ENCODE measurements around the gene ATF5.

The ATF5 gene

GRCh38 chr19:49929121-49929610 is at the start of gene ATF5, which contains the start of gene NUP62:
TSS of gene ATF5 (plus strand) at chr19:49929205. CDS start at chr19:49930851, 1,646 bp downstream.
TSS of gene NUP62 (minus strand) at chr19:49929504. CDS start at chr19:49909807, 19,697 bp downstream.
- peak; percentile 93 for DNase-seq

- no peak for DNase-seq
These were observed 49.6 kb upstream of the ATF5 start for GRCh38 chr19:49879243-49879963.

- DNase-seq, result no peak
These were observed 48.7 kb upstream of the ATF5 start for GRCh38 chr19:49880162-49880869.

GRCh38 chr19:49881186-49881585 is 47.8 kb upstream of the ATF5 start:
- no peak for DNase-seq

- no peak for DNase-seq
These were observed 47.2 kb upstream of the ATF5 start for GRCh38 chr19:49881672-49882394.

- DNase-seq, result no peak
These were observed 46.4 kb upstream of the ATF5 start for GRCh38 chr19:49882643-49883042.

- no peak for DNase-seq
These were observed 45.9 kb upstream of the ATF5 start for GRCh38 chr19:49883094-49883493.

- no peak for DNase-seq
These were observed 44.9 kb upstream of the ATF5 start for GRCh38 chr19:49884109-49884508.

- DNase-seq, result no peak
These were observed 44.2 kb upstream of the ATF5 start for GRCh38 chr19:49884760-49885159.

- DNase-seq, result no peak
These were observed 41.9 kb upstream of the ATF5 start for GRCh38 chr19:49887037-49887664.

GRCh38 chr19:49887665-49888509 is 41.1 kb upstream of the ATF5 start:
- peak; percentile 33 for DNase-seq

GRCh38 chr19:49888510-49888824 is 40.5 kb upstream of the ATF5 start:
- no peak for DNase-seq

GRCh38 chr19:49889038-49889686 is 39.8 kb upstream of the ATF5 start:
- no peak for DNase-seq

- peak; percentile 17 for DNase-seq
These were observed 39.2 kb upstream of the ATF5 start for GRCh38 chr19:49889687-49890348.

GRCh38 chr19:49890349-49891311 is 38.4 kb upstream of the ATF5 start:
- peak; percentile 50 for DNase-seq

- no peak for DNase-seq
These were observed 37.6 kb upstream of the ATF5 start for GRCh38 chr19:49891393-49891792.

GRCh38 chr19:49892716-49893115 is 36.3 kb upstream of the ATF5 start:
- DNase-seq, result no peak

- DNase-seq, result no peak
These were observed 34.9 kb upstream of the ATF5 start for GRCh38 chr19:49894011-49894664.

GRCh38 chr19:49894879-49895565 is 34.0 kb upstream of the ATF5 start:
- no peak for DNase-seq
